Measurements from ENCODE around the gene KCNA1. TPM values are rescaled to one million over a fixed set of nuclear protein-coding genes. Genes with fewer than 3 reads are reported as not detected.

Gene KCNA1
- total RNA-seq, 6 experiments from 2014 or later: not detected

GRCh38 chr12:4956054-4956453 is 46.3 kb downstream of the KCNA1 start:
- no peaks in the 10 kb centered on the region for H3K9me3 Mint-ChIP-seq
- H3K27ac Mint-ChIP-seq: no peak overlapping the region
- H3K36me3 Mint-ChIP-seq (ENCODE audit: low read depth): no peaks in the 10 kb centered on the region
- TF ChIP-seq CTCF (IDR thresholded peaks at IDR 0.05): no peak
- H3K27me3 Mint-ChIP-seq (ENCODE audit: insufficient read depth): peaks cover 39% of the 10 kb centered on the region
- no peak overlapping the region for H3K4me3 Mint-ChIP-seq
- no peaks in the 10 kb centered on the region for H3K4me1 Mint-ChIP-seq (ENCODE audit: low read depth)
- no peak for DNase-seq

DNA sequence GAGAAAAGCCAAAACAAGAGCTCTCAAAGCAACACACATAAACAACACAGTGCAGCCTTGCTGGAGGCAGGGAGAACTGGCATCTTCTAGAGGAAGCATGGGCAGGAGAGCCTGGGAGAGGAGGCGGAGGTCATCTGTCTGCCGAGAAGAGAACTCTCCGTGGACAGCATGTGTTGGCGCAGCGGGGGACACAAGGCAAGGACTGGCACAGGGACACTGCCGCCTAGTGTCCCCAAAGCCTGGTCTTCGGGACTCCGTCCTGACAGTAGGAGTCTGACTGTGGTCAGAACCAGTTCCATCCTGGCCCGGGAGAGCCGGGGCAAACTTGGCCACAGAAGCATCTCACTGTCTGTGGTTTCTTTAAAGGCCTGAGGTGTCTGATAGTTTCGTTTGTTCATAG is 47.3 kb downstream of the KCNA1 start:
- H3K4me3 Mint-ChIP-seq: no peak overlapping the region
- H3K9me3 Mint-ChIP-seq: no peaks in the 10 kb centered on the region
- DNase-seq: no peak
- no peaks in the 10 kb centered on the region for H3K36me3 Mint-ChIP-seq (ENCODE audit: low read depth)
- peaks cover 44% of the 10 kb centered on the region for H3K27me3 Mint-ChIP-seq (ENCODE audit: insufficient read depth)
- no peak overlapping the region for H3K27ac Mint-ChIP-seq
- no peaks in the 10 kb centered on the region for H3K4me1 Mint-ChIP-seq (ENCODE audit: low read depth)
- no peak for TF ChIP-seq CTCF (IDR thresholded peaks at IDR 0.05)

- H3K27ac Mint-ChIP-seq: no peak overlapping the region
- H3K4me3 Mint-ChIP-seq: no peak overlapping the region
- no peaks in the 10 kb centered on the region for H3K36me3 Mint-ChIP-seq (ENCODE audit: low read depth)
- H3K4me1 Mint-ChIP-seq (ENCODE audit: low read depth): no peaks in the 10 kb centered on the region
- no peaks in the 10 kb centered on the region for H3K9me3 Mint-ChIP-seq
- H3K27me3 Mint-ChIP-seq (ENCODE audit: insufficient read depth): peaks cover 40% of the 10 kb centered on the region
- DNase-seq: no peak
- no peak for TF ChIP-seq CTCF (IDR thresholded peaks at IDR 0.05)
Observed at GRCh38 chr12:4957761-4958160, 48.1 kb downstream of the KCNA1 start.

DNA sequence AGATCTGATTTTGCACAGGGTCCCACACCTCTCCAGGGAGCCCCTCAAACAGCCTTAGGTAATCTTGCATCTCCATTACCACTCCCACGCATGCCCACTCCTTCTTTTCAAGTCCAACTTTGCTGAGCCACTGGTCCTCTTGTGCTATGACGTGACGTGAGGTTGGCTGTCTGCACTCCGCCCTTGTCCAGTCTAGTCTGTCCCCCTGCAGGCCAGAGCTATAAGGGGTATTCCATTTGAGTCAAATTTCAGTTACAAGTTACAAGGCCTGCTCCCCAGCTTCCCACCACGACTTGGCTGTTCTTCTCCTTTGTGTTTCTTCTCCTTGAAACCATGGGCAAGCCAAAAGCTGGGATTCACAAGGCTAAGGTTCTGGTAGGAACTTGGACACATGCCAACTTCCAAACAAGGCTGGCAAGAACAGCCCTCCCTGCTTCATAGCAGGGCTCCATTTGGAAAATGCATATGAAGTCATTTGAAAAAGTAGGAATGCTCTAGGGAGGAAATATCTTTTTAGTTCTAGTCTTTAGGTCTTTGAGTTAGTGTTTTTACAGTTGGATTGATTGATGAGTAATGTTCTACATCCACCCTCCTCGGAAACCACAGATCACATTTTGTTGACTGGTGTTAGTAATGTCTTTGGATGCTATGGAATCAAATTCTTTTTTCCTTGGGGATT is 49.1 kb downstream of the KCNA1 start:
- Mint-ChIP-seq H3K27me3 (ENCODE audit: insufficient read depth) (peaks cover 36% of the 10 kb centered on the region), H3K9me3 (no peaks in the 10 kb centered on the region), H3K4me1 (ENCODE audit: low read depth) (no peaks in the 10 kb centered on the region), H3K4me3 (no peak overlapping the region), H3K36me3 (ENCODE audit: low read depth) (no peaks in the 10 kb centered on the region), H3K27ac (no peak overlapping the region)
- TF ChIP-seq CTCF (IDR thresholded peaks at IDR 0.05): no peak
- no peak for DNase-seq

GRCh38 chr12:4959381-4959780 is 49.7 kb downstream of the KCNA1 start:
- Mint-ChIP-seq H3K27ac (no peak overlapping the region), H3K9me3 (no peaks in the 10 kb centered on the region), H3K27me3 (ENCODE audit: insufficient read depth) (peaks cover 40% of the 10 kb centered on the region), H3K4me3 (no peak overlapping the region), H3K36me3 (ENCODE audit: low read depth) (no peaks in the 10 kb centered on the region), H3K4me1 (ENCODE audit: low read depth) (no peaks in the 10 kb centered on the region)
- TF ChIP-seq CTCF (IDR thresholded peaks at IDR 0.05): no peak
- no peak for DNase-seq

Data from HFFc6 (cell line).